ENCODE measurements around the gene DNASE1L1.

DNASE1L1 gene

DNA sequence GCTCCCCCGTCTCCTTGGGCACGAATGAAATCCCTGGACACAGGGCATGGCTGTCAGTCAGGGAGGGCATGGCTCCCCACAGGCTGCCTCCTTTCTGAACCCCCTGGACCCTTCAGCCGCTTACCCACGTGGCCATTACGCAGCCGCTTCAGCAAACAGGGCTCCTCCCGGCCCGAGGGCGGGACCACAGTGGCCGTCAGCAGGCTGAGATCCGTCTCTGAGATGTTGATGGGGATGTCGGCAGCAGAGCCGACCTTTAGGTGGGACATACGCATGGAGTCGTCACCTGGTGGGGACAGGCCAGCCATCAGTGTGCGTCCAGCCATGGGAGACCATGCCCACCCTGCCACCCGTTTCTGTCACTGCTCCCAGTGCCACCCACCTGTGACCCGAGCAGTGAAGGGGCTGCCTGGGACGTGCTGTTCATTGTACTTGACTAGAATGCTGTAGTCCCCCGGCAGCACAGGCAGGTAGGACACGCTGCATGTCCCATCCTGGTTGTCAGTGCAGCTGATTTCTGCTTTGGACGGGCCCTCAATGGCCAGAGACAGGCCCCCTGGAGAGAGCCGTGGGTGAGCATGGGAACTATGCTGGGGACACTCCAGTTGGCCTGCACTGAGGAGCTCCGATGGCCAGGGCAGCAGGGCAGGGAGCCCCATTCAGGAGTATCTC is 55.7 kb downstream of the DNASE1L1 start:
- Mint-ChIP-seq H3K4me3 (no peak overlapping the region), H3K27ac (no peak overlapping the region), H3K27me3 (ENCODE audit: low read depth) (no peaks in the 10 kb centered on the region), H3K36me3 (ENCODE audit: low read depth) (peaks cover 10% of the 10 kb centered on the region), H3K9me3 (no peaks in the 10 kb centered on the region), H3K4me1 (no peaks in the 10 kb centered on the region)
- TF ChIP-seq, protein P1, sequence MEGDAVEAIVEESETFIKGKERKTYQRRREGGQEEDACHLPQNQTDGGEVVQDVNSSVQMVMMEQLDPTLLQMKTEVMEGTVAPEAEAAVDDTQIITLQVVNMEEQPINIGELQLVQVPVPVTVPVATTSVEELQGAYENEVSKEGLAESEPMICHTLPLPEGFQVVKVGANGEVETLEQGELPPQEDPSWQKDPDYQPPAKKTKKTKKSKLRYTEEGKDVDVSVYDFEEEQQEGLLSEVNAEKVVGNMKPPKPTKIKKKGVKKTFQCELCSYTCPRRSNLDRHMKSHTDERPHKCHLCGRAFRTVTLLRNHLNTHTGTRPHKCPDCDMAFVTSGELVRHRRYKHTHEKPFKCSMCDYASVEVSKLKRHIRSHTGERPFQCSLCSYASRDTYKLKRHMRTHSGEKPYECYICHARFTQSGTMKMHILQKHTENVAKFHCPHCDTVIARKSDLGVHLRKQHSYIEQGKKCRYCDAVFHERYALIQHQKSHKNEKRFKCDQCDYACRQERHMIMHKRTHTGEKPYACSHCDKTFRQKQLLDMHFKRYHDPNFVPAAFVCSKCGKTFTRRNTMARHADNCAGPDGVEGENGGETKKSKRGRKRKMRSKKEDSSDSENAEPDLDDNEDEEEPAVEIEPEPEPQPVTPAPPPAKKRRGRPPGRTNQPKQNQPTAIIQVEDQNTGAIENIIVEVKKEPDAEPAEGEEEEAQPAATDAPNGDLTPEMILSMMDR (IDR thresholded peaks at IDR 0.05; ENCODE audit: unreplicated experiment in 3 of 3): no peak

DNA sequence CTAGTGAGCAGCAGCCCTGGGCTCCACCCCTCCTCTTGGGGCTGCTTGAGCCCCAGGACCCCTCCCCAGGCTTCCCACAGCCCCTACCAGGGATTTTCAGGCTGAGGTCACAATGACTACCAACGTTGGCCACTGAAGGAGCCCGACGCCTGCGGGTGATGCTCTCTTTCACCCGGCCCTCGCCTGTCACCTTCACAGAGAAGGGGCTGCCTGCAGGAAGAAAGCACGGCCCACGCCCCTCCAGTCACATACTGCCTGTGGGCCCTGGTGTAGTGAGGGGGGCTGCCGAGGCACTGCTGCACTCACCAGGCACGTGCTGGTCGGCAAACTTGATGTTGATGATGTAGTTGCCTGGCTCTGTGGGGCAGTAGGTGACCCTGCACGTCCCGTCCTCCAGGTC is 56.6 kb downstream of the DNASE1L1 start:
- no peak overlapping the region for H3K4me3 Mint-ChIP-seq
- H3K27me3 Mint-ChIP-seq (ENCODE audit: low read depth): no peaks in the 10 kb centered on the region
- H3K4me1 Mint-ChIP-seq: no peaks in the 10 kb centered on the region
- TF ChIP-seq, protein P1 (IDR thresholded peaks at IDR 0.05; ENCODE audit: unreplicated experiment in 3 of 3): no peak
- H3K27ac Mint-ChIP-seq: no peak overlapping the region
- peaks cover 10% of the 10 kb centered on the region for H3K36me3 Mint-ChIP-seq (ENCODE audit: low read depth)
- H3K9me3 Mint-ChIP-seq: no peaks in the 10 kb centered on the region

DNA sequence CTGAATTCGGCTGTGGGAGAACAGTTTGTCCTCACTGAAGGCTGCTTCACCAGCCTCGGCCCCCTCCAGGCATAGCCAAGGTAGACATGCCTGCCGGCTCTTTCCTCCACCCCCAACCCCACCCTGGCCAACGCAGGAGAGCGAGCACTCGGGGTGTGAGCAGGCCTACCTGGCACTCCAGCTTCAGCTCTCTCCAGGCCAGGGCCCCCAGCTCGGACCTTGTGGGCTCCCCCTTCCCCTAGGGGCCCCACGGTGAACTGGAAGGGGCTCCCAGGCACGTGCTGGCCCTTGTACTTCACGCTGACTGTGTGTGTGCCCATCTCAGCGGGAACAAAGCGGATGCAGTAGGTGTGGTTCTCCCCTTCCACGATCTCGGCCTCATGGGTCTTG is 57.0 kb downstream of the DNASE1L1 start:
- TF ChIP-seq, protein P1 (IDR thresholded peaks at IDR 0.05; ENCODE audit: unreplicated experiment in 3 of 3): no peak
- no peaks in the 10 kb centered on the region for H3K9me3 Mint-ChIP-seq
- no peaks in the 10 kb centered on the region for H3K27me3 Mint-ChIP-seq (ENCODE audit: low read depth)
- H3K36me3 Mint-ChIP-seq (ENCODE audit: low read depth): peaks cover 13% of the 10 kb centered on the region
- no peaks in the 10 kb centered on the region for H3K4me1 Mint-ChIP-seq
- H3K27ac Mint-ChIP-seq: no peak overlapping the region
- H3K4me3 Mint-ChIP-seq: no peak overlapping the region
